Ovary (tissue), 3 donors: Measurements from ENCODE around the gene XPNPEP2.

Source experiments
- CTCF ChIP-seq, 3 donors: fragments of 450-650 bp in 2 of 3; fragments of 200-600 bp in 1 of 3; IDR thresholded peaks; one replicate each; pipeline versions ENCODE4 v1.5.1 to v1.8.0; 2016 to 2022; ENCODE audit warnings: antibody characterized with exemption in 3 of 3, mild to moderate bottlenecking in 1 of 3
- EP300 ChIP-seq: sonication (generic); formaldehyde crosslinking; IDR thresholded peaks from one replicate; pipeline ENCODE4 v1.6.1; 2017; ENCODE audit warnings: antibody characterized with exemption
- POLR2A ChIP-seq: fragments of 450-650 bp; IDR thresholded peaks from one replicate; pipeline ENCODE4 v1.6.1; 2017; ENCODE audit warnings: antibody characterized with exemption, mild to moderate bottlenecking, moderate library complexity
- donor health status: DM: no; HTN: no; CAD: no.

- TF ChIP-seq CTCF (IDR thresholded peaks at IDR 0.05) (no peak), POLR2A (no peak), EP300 (no peak)
These were observed 34.1 kb downstream of the XPNPEP2 start for GRCh38 chrX:129772796-129773431.
